Limb (tissue), 2 donors: ENCODE data around the gene HSP90AB1.

Experiments used
- DNase-seq, 2 donors: peaks; one replicate each; pipeline ENCODE4 v3.0.0-alpha.2; 2016; ENCODE audit errors: extremely low spot score in 2 of 2

Gene HSP90AB1

DNA sequence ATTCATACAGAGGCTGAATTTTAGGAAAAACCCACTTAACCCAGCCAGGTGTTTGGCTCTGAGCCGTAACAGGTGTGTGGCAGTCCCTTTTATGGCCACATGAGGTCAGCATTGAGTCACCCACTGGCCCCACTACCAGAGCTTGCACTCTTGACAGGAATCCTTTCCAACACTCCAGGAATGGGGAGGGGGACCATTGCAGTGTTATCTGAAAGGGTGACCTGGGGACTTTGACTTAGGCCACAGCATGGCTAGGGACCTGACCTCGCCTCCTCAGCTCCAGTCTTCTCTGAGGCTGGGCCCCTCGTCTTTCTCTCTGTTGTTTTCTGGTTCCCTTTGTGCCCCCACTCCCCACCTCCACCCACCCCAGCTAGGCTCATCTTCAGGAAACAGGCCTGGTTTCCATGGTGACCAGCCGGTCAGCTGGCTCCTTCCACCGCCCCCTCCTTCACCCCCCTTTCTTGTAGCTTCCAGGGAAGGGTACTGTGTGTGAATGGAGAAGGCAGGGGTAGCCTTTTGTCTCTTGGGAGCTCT lies 21.3 kb downstream of the HSP90AB1 start:
- peak; percentile 53 to 82 for DNase-seq

DNA sequence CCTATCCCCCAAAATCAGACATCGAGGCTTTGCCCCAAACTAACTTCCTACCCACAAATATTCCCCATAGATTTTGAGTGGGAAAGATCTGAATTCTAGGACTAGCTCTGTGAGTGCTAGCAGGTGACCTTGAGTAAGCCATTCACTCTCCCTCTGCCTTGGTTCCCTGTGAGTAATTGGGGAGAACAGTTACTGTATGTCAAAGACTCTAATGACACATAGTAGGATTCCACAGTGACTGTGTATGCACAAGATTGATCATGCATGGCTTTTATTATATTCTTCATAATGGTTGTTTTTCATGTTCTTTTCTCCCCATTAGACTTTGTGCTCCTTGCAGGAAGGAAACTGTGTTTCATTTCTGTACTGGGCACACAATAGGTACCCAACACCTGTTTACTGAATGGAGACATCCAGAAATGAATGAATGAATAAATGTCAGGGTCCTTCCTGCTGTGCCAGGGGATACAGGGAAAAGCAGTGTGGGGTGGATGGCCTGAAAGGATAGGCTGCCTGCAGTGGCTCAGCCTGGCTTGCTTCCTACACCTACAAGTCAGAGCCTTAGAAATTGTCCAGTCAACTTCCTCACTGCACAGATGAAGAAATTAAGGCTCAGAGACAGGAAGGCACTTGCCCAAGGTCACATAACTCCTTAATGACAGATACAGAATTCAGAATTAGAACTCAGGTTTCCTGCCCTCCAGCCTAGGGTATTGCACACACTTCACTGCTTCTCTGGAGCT lies 22.4 kb downstream of the HSP90AB1 start:
- DNase-seq = no peak

DNA sequence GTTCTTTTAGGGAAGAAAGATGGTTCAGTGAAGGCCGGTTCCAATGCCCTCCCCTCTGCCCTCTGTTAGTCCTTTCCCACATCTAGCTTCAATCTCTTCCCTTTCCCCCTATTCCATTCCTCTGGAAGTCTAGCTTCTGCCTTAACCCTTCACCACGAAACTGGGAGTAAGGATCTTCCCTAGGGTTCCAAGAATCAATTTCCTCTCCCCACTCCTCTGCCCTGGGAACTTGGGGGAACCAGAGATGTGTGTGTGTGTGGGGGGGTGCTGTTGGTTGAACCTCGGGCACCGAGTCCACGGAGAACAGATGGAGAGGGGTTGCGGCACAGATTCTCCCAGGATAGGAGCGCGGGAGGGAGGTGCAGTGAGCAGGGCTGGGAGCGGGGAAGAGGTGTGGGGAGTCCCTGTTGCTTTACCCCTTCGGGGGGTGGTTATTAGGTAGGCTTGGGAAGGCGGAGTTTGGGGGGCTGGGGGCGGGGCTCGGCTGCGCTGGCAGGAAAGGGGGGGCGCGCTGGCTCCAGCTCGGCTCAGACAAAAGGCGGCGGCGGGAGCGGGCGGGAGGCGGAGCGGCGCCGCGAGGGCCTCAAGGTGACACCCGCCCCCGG lies 23.1 kb downstream of the HSP90AB1 start, which contains the start of gene TMEM151B:
TSS of gene TMEM151B (plus strand) at position 530 of the 605 bp plus-strand sequence. CDS start 293 bp downstream, outside the sequence.
- no peak for DNase-seq

- peak in 1 of 2 donors; percentile 80 for DNase-seq
Measured at GRCh38 chr6:44270526-44271405, 23.9 kb downstream of the HSP90AB1 start.

DNA sequence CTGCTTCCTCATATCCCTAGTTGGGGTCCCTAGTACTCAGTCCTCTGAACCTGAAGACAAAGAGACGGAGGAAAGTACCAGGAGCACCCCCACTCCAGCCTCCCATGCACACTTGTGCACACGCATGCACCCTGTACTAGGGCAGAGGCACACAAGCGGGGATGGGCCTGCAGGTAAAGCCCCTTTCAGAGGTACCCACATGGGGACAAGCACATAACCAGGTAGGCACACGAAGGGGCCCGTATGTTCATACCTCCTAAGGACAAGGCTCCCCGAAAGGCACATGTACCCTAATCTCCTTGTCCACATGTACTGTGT lies 24.5 kb downstream of the HSP90AB1 start:
- no peak for DNase-seq

DNA sequence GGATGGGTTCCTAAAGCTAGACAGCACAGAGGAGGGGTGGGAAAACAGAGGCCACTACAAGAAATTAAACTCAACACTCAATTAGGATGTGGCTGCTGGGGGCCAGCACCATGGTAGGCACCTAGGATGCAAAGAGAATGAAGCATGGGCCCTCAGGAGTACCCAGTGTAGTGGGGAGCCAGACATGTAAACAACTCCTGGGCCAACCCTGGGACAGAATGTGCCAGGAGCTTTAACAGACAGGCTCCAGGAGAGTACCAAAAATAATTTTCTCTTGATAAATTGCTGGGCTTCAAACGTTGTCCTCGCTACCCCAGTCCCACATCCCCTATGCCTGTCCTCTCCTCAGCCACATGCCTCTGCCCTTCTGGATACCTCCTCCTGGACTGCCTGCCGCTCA lies 25.0 kb downstream of the HSP90AB1 start:
- no peak for DNase-seq

DNA sequence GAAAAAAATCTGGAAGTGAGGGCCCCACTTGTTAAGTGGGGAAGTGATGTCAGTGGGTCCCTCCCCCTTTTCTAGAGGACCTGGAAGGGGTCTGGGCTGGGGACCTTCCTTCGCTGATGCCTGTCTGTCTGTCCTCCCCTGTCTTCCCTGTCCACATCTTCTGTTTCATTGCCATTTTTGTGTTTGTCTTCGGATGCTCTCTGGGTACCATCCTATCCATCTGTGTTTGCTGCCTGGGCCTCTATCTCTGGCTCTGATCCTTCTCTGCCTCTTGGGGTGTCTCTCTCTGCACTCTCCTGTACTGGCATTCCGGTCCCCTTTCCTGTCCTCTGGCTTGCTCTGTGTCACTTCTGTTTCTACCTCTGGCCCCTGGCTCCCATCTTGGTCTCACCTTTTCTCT lies 25.6 kb downstream of the HSP90AB1 start:
- no peak for DNase-seq

- DNase-seq = no peak
Measured at GRCh38 chr6:44272999-44273566, 26.2 kb downstream of the HSP90AB1 start.

GRCh38 chr6:44273617-44274016 lies 26.7 kb downstream of the HSP90AB1 start:
- DNase-seq = no peak

GRCh38 chr6:44275271-44275748 lies 28.4 kb downstream of the HSP90AB1 start:
- no peak for DNase-seq

- peak in 1 of 2 donors; percentile 65 for DNase-seq
Measured at GRCh38 chr6:44275749-44276648, 29.1 kb downstream of the HSP90AB1 start.

DNA sequence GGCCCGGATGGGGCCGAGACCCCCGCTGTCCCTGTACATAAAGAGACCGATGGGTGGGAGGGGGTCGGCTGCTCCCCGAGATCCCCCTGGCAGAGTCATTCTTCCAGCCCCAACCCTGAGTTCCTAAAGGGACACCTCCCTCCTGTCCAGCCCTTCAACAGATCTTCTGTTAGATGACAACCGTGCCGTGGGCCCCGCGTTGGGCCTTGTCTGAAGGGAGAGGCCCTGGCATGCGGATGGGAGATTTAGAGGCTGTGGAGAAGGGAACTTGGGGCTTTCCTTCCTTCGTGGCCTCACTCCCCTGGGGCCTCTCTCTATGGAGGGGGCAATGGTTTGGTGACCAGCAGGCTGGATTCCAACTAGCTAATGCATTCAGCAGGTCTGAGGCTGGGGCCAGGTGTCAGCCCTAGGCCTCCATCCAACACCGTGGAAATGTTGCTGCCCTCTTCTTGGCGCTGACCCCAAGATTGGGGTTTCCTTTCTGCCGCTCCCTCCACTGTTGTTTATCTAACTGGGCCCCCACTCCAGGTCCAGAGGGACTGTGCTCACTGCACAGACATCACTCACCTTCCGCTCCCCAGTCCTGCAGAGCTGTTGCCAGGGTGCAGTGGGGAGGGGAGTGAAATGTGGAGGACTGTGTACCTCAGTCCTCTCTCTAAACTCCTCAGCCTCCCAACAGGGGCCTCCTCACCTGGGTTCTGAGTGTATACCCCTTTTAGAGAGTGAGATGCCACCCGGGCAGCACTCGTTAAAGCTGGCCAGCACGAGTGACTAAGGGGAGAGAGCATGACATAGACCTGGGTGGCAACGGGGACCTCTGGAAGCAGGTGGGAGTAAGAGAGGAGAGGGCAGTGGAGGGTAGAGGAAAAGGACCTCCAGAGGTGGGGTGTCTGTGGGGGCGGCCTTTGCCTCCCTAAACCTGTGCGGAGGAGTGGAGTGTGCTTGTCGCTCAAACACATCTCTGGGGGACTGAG lies 30.1 kb downstream of the HSP90AB1 start:
- DNase-seq = no peak

GRCh38 chr6:44277763-44278162 lies 30.9 kb downstream of the HSP90AB1 start:
- DNase-seq = no peak

DNA sequence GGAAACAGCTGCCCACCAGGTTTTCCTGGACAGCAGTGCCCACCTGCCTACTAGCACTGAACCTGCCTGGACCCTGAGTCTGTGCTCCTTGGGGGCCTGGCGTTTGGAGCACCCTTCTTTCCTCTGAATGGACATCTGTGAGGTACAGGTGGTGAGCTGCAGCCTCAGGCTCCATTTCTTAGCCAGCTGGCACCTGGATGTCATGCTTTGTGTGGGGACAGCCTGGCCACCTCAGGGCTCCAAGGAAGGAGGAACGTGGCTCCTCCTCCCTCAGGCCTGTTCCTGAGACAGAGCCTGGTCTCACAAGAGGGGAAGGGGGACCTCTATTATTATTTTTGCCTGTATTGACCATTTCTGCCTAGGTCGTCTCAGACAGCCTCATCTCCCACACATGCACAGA lies 31.4 kb downstream of the HSP90AB1 start:
- DNase-seq = no peak

DNA sequence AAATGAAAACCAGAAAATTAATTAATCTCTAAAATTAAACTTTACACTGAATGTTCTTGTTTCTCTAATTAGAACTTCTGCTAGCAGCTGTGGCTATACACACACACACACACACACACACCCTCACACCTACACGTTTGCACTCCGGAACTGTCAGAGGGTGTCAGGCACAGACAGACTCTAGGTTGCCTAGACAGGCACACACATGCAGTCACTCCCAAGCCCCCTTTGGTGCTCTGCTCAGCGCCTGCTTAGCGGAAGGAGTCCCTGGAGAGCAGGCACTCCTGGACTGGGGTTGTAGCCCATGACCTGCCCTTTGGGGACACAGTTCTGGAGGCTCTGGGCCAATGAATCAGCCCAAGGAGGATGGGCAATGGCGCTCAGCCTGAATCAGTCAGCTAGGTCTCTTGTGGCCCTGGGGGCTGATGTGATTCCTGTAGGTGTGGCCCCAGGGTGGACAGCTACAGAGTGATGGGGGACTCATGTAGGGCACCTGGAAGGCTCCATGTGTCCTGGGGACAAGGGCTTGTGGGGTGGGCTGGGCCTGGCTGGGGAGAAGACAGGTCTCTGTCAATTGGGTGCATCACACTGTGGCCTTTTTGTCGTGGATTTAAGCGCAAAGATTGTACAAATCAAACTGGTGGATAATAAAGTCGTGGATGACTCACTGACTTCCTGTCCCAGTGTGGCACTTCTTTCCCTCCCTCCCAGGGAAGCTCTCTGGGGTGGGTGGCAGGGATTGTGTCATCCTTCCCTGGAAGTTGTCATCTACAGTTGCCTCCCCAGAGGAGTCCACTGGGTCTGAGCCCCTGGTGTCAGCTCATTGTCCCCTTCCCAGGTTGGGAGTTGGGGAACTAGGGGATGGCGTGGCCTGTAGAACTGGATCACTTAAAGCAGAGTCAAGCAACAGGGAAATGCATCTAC lies 32.1 kb downstream of the HSP90AB1 start:
- DNase-seq = no peak

DNA sequence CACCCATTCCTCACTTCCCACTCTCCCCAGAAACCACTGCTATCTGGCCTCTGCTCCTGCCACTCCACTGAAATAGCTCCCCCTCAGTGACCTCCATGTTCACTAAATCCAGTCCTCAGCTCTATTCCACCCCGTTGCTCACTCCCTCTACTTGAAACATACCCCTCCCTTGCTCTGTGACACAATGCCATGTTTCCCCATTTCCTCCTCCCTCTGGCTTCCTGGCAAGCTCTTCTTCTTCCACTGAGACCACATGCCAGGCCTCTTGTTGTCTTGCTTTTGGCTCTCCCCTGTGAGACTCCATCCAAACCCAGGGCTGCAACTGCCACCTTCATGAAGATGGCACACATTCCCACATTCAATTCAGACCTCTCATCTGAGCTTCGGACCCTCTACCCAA lies 37.2 kb downstream of the HSP90AB1 start:
- DNase-seq = no peak

- DNase-seq = no peak
Measured at GRCh38 chr6:44284867-44285266, 38.0 kb downstream of the HSP90AB1 start.
